HEK293 (cell line): Measurements from ENCODE around the gene MRPL34.

Experiments
- CTCF ChIA-PET: fragments of 350-600 bp; formaldehyde crosslinking; extraction: SDS; loops from one replicate; lab custom pipeline; 2021; ENCODE audit warnings: antibody characterized with exemption; lab: Yijun Ruan, JAX
- POLR2A ChIA-PET: fragments of 300-600 bp; formaldehyde crosslinking; extraction: SDS; loops from one replicate; lab custom pipeline; 2020; ENCODE audit warnings: antibody characterized with exemption, inconsistent platforms; lab: Yijun Ruan, JAX
- H3K27ac ChIP-seq: fragments of 200-500 bp; sonication (Bioruptor generic); 2 replicates; pipeline ENCODE4 v1.5.1; 2014; ENCODE audit warnings: low read depth, low read length, control low read depth, inconsistent platforms; ENCODE audit errors: extremely low read depth
- H3K36me3 ChIP-seq, 2 experiments: fragments of 200-500 bp in 1 of 2; sonication (Bioruptor generic) in 1 of 2; 1 replicate in 1 of 2; 2 replicates in 1 of 2; pipeline ENCODE4 v1.5.1; 2014 to 2017; ENCODE audit warnings: inconsistent platforms in 2 of 2, low read length in 2 of 2; ENCODE audit not compliant: control insufficient read depth in 2 of 2, insufficient read depth in 1 of 2
- H3K4me1 ChIP-seq: fragments of 200-500 bp; sonication (Bioruptor generic); 2 replicates; pipeline ENCODE4 v1.5.1; 2014; ENCODE audit warnings: mild to moderate bottlenecking, low read length, inconsistent platforms; ENCODE audit not compliant: control insufficient read depth, insufficient read depth
- H3K4me3 ChIP-seq: 2 replicates; pipeline ENCODE4 v1.5.1; 2011; ENCODE audit warnings: low read depth, mild to moderate bottlenecking, control low read depth, low read length, moderate library complexity
- H3K9me3 ChIP-seq: fragments of 200-500 bp; sonication (Bioruptor generic); 2 replicates; pipeline ENCODE4 v1.5.1; 2014; ENCODE audit warnings: low read depth, low read length, inconsistent platforms; ENCODE audit not compliant: control insufficient read depth, insufficient read depth
- MEIS1 ChIP-seq: sonication (generic); formaldehyde crosslinking; IDR thresholded peaks from 2 replicates; pipeline ENCODE4 v1.8.1; 2022; ENCODE audit warnings: missing genetic modification reagents, mild to moderate bottlenecking, borderline replicate concordance
- YY1 ChIP-seq: fragments of 450-650 bp; formaldehyde crosslinking; IDR thresholded peaks from 2 replicates; pipeline ENCODE4 v1.5.1; 2018; ENCODE audit warnings: missing biosample characterization, missing genetic modification characterization
- ZNF157 ChIP-seq: fragments of 450-650 bp; formaldehyde crosslinking; IDR thresholded peaks from 2 replicates; pipeline ENCODE4 v1.5.1; 2016; ENCODE audit warnings: missing biosample characterization, missing genetic modification characterization
- ZNF19 ChIP-seq: fragments of 450-650 bp; formaldehyde crosslinking; IDR thresholded peaks from 2 replicates; pipeline ENCODE4; 2016; ENCODE audit warnings: missing biosample characterization, missing genetic modification characterization, low read depth
- ZNF221 ChIP-seq: fragments of 450-650 bp; formaldehyde crosslinking; IDR thresholded peaks from 2 replicates; pipeline ENCODE4 v1.5.1; 2017; ENCODE audit warnings: missing biosample characterization, missing genetic modification characterization, borderline replicate concordance
- ZNF449 ChIP-seq: fragments of 450-650 bp; formaldehyde crosslinking; IDR thresholded peaks from 2 replicates; pipeline ENCODE4 v1.5.1; 2017; ENCODE audit warnings: missing biosample characterization, mild to moderate bottlenecking, missing genetic modification characterization, moderate library complexity
- ZNF792 ChIP-seq: fragments of 450-650 bp; formaldehyde crosslinking; IDR thresholded peaks from 2 replicates; pipeline ENCODE4 v1.5.1; 2016; ENCODE audit warnings: missing biosample characterization, missing genetic modification characterization
- ZSCAN4 ChIP-seq: fragments of 450-650 bp; formaldehyde crosslinking; IDR thresholded peaks from 2 replicates; pipeline ENCODE4 v1.5.1; 2017; ENCODE audit warnings: missing biosample characterization, missing genetic modification characterization
- TF ChIP-seq, protein P1 (sequence below): fragments of 450-650 bp; IDR thresholded peaks from 2 replicates; pipeline ENCODE4 v1.5.1; 2018; ENCODE audit warnings: missing biosample characterization, mild to moderate bottlenecking, missing genetic modification characterization
- TF ChIP-seq, protein P2 (sequence below): fragments of 450-650 bp; formaldehyde crosslinking; IDR thresholded peaks from 2 replicates; pipeline ENCODE4 v1.5.1; 2016; ENCODE audit warnings: missing biosample characterization, missing genetic modification characterization

Gene MRPL34

GRCh38 chr19:17285415-17286135 lies 20.1 kb upstream of the MRPL34 start:
- Histone ChIP-seq H3K4me3 (no peak overlapping the region), H3K36me3 (no peaks in the 10 kb centered on the region), H3K9me3 (no peaks in the 10 kb centered on the region), H3K27ac (no peak overlapping the region), H3K4me1 (no peaks in the 10 kb centered on the region)
- ChIA-PET CTCF (interaction anchor here (0.6 to 1.0 kb wide), 2 partner anchors 24 to 45 kb away, joined by 3 to 7 read pairs; no protein-coding TSS in a partner anchor), POLR2A (interaction anchor here (0.6 kb wide), 1 partner anchor 25 kb away, joined by 3 read pairs; no protein-coding TSS in a partner anchor)
- TF ChIP-seq ZNF792 (tag by site-specific recombination) (peak; percentile 97), MEIS1 (CRISPR knock-in tag) (no peak)

GRCh38 chr19:17286263-17286662 lies 19.4 kb upstream of the MRPL34 start:
- no peak overlapping the region for H3K4me3 ChIP-seq
- no peaks in the 10 kb centered on the region for H3K4me1 ChIP-seq
- POLR2A ChIA-PET: no interaction called here
- H3K36me3 ChIP-seq: no peaks in the 10 kb centered on the region
- H3K9me3 ChIP-seq: no peaks in the 10 kb centered on the region
- no peak overlapping the region for H3K27ac ChIP-seq
- TF ChIP-seq, protein P1, sequence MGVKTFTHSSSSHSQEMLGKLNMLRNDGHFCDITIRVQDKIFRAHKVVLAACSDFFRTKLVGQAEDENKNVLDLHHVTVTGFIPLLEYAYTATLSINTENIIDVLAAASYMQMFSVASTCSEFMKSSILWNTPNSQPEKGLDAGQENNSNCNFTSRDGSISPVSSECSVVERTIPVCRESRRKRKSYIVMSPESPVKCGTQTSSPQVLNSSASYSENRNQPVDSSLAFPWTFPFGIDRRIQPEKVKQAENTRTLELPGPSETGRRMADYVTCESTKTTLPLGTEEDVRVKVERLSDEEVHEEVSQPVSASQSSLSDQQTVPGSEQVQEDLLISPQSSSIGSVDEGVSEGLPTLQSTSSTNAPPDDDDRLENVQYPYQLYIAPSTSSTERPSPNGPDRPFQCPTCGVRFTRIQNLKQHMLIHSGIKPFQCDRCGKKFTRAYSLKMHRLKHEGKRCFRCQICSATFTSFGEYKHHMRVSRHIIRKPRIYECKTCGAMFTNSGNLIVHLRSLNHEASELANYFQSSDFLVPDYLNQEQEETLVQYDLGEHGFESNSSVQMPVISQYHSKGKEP: no peak
- no peak for TF ChIP-seq ZNF19 (tag by site-specific recombination)
- TF ChIP-seq ZNF221: no peak
- TF ChIP-seq ZNF449 (tag by site-specific recombination): no peak
- peak; percentile 87; the same call in 1 of the 2 replicates for TF ChIP-seq ZSCAN4 (tag by site-specific recombination)
- TF ChIP-seq YY1: no peak
- TF ChIP-seq, all 188 proteins: peak for 1
- CTCF ChIA-PET: interaction anchor here (0.6 kb wide), 1 partner anchor 13 kb away, joined by 3 read pairs; no protein-coding TSS in a partner anchor

DNA sequence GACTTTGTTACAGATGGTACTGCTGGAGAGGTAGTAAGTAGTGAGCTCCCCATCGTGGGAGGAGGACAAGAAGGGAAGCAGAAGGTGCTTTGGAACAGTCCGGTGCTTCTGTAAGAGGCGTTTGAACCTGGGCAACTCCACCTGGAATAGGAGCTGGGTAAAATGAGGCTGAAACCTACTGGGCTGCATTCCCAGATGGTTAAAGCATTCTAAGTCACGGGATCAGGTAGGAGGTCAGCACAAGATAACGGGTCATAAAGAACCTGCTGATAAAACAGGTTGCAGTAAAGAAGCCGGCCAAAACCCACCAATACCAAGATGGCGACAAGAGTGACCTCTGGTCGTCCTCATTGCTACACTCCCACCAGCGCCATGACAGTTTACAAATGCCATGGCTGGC lies 18.9 kb upstream of the MRPL34 start:
- Histone ChIP-seq H3K9me3 (no peaks in the 10 kb centered on the region), H3K36me3 (peaks cover 0 to 2% of the 10 kb centered on the region in 2 experiments; a peak in 1 of 3 replicates), H3K4me3 (no peak overlapping the region), H3K27ac (no peak overlapping the region), H3K4me1 (no peaks in the 10 kb centered on the region)
- TF ChIP-seq, protein P2, sequence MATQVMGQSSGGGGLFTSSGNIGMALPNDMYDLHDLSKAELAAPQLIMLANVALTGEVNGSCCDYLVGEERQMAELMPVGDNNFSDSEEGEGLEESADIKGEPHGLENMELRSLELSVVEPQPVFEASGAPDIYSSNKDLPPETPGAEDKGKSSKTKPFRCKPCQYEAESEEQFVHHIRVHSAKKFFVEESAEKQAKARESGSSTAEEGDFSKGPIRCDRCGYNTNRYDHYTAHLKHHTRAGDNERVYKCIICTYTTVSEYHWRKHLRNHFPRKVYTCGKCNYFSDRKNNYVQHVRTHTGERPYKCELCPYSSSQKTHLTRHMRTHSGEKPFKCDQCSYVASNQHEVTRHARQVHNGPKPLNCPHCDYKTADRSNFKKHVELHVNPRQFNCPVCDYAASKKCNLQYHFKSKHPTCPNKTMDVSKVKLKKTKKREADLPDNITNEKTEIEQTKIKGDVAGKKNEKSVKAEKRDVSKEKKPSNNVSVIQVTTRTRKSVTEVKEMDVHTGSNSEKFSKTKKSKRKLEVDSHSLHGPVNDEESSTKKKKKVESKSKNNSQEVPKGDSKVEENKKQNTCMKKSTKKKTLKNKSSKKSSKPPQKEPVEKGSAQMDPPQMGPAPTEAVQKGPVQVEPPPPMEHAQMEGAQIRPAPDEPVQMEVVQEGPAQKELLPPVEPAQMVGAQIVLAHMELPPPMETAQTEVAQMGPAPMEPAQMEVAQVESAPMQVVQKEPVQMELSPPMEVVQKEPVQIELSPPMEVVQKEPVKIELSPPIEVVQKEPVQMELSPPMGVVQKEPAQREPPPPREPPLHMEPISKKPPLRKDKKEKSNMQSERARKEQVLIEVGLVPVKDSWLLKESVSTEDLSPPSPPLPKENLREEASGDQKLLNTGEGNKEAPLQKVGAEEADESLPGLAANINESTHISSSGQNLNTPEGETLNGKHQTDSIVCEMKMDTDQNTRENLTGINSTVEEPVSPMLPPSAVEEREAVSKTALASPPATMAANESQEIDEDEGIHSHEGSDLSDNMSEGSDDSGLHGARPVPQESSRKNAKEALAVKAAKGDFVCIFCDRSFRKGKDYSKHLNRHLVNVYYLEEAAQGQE (tag by site-specific recombination): no peak
- 0 out of 2 replicates have a peak, but pooled peaks have one; percentile 2 for TF ChIP-seq ZSCAN4 (tag by site-specific recombination)
- no peak for TF ChIP-seq ZNF157 (tag by site-specific recombination)
- POLR2A ChIA-PET: no interaction called here
- CTCF ChIA-PET: interaction anchor here (0.6 kb wide), 1 partner anchor 13 kb away, joined by 3 read pairs; no protein-coding TSS in a partner anchor
